OCI-LY7 (cell line): ENCODE measurements around the gene BARX2.

Source experiments
- CTCF ChIP-seq: fragments of 200-600 bp; sonication (generic); conservative IDR thresholded peaks from 2 replicates; pipeline ENCODE4 v1.5.1; 2014; ENCODE audit warnings: mild to moderate bottlenecking, antibody characterized with exemption, low read length, moderate library complexity, mixed read lengths
- EZH2phosphoT487 ChIP-seq: fragments of 200-600 bp; sonication (generic); IDR thresholded peaks from 2 replicates; pipeline ENCODE4 v1.6.1; 2018; ENCODE audit warnings: low read depth, borderline replicate concordance, mild to moderate bottlenecking, mixed run types, antibody characterized with exemption, low read length, moderate library complexity, mixed read lengths

- no peak for TF ChIP-seq CTCF
- TF ChIP-seq EZH2phosphoT487, result no peak
These were observed 41.8 kb upstream of the BARX2 start for GRCh38 chr11:129333873-129334272.
